HG03095 (cell line): Measurements from ENCODE around the gene LRRC32.
"Not testable (repeated sequence)": the region's sequence is repeated elsewhere in the genome, so short reads cannot be mapped to it uniquely, and the experiment has no call there.

Experiments used
- ATAC-seq: cut with Tn5 transposase; IDR thresholded peaks from one replicate; pipeline ENCODE4 v1.9.1; 2021; ENCODE audit warnings: moderate library complexity; ENCODE audit not compliant: unreplicated experiment

LRRC32 gene

DNA sequence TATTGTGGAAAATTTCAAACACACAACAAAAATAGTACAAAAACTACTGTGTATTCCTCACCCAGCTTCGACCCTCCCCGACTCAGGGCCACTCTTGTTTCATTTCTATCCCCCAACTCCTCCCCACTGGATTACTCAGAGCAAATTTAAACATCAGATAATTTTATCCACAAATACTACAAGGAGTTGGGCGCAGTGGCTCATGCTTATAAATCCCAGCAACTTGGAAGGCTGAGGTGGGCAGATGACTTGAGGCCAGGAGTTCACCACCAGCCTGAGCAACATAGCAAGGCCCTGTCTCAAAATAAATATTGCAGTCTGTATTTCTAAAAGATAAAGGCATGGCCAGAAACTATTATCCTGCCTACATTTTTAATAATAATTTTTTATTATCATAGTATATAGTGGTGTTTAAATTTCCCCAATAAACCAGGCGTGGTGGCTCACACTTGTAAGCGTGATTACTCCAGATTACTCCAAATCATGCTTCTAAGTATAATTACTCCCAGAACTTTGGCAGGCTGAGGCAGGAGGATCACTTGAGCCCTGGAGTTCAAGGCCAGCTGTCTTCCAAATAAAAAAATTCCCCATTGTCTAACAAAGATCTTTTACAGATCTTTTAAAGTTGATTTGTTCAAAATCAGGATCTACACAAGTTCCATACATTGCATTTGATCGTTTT lies 39.8 kb downstream of the LRRC32 start:
- no peak for ATAC-seq

DNA sequence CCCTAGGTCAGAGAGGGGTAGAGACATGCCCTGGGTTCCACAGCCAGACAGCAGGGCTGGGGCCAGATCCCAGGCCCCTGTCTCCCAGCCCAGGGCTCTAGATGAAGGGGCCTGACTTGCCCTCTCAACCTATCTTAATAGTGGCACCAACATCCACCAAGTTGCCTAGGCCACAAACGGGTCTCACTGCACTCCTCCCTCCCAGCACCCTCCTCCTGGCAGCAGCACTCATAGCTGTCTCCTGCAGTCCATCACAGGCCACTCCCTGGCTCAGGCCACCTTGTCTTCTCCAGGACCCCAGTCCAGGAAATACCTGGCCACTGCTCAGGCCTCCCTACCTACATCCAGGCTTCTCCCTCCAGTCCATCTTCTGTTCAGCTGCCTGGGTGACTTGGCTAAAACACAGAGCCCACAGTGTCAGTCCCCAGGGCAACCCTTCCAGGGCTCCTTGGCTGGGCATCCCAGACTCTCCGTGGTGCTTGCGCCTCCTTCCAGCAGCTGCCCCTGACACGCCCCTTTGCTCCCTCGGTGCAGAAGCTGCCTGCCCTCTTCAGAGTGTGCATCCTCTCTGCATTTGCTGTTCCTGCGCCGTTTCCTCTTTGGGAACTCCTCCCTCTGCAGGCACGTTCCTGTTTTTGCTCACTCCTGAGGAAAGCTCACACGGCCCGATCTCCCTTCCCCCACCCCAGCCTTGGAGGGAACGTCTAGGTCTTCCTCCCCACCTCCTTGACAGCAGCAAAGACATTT lies 40.5 kb downstream of the LRRC32 start:
- ATAC-seq, result no peak

DNA sequence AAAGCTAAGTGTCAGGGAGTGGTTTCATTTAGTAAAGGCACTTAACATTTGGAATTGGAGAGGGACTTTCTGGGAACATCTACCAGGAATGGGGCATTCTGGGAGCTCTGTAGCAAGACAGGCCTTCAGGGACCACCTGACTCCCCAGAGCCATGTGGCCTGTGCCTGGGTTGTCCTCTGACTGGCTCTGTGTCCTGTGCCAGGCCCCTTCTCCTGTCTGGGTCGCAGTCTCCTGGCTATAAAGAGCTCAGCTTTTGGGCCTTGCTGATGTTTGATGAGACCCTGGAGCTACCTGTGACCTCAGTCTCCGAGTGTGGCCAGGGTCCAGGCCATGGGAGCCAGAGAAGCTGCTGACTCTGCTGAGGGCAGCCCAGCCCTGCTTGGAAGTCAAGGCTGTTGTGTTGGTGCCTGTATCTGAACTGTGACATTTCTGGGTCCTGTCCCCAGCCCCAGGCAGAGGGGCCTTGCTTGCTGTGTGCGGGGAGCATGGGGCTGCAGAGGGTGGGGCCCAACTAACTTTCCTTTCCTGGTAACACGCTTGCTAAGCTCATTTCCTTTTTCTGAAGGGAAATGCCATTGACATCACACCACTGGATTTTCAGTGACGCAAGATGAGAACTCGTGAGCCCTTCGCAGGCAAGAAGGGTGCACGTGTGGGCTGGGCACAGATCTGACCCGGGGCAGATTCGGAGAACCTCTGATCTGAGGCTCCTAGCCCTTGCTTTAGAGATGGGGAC lies 41.3 kb downstream of the LRRC32 start:
- ATAC-seq, result no peak

DNA sequence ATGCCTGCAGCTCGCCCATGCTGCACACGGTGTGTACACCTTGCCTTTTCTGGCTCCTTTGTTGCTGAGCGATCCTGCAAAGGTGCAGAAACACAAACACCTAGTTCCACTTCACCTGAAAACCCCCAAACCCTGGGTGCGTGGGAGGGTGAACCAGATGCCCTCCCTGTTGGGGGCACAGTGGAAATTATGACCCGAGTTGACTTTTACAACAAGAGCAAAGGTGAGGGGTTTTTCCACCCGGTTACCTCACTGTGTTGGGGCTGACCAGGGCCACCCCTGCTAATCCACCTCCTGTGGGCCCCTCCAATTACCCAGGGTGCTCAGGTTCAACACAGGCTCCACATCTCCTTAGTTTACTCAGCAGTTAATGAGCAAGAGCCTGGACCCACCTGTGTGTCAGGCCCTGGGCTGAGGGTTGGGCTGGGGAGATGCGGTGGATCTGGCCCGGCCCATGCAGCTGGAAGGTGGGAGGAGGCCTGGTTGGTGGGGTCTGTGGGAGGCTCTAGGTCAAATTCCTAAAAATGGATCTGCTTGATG lies 42.1 kb downstream of the LRRC32 start:
- ATAC-seq, result no peak

DNA sequence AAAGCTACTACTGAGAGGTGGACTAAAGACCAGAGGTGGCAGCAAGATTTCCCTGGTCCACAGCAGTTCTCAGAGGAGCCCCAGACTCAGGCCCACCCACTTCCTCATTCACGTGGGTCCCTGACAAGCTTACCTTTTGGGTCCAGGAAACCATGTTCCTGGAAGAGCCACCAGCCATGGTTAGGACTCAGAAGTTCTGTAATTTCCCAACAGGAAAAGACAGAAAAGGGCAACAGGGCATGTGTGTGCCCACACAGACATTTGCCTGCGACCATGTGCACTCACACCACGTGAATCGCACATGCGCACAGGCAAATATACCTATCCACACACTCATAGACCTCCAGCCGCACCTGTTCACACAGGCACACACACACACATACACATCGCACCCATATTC lies 42.9 kb downstream of the LRRC32 start:
- no peak for ATAC-seq

DNA sequence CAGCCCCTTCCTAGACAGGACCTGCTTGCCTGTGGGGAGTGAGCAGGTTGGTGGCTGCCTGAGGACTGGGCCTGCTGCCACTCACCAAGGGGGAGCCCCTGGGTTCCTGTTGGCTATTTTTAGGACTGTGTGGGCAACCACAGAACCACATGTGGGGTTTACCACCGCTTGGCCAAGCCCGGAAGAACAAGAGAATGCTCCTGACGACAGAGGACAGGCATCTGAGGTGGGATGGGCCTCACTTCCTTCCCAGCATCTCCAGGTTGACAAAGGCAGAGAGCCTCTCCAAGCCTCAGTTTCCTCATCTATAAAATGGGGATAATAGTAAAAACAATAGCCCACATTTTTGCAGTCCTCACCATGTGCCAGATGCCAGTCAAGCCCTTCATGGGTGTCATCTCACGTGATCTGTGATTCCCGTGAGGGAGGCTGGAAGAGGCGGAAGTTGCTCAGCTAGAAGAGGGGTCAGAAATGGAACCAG lies 43.6 kb downstream of the LRRC32 start:
- peak; percentile 68 for ATAC-seq

DNA sequence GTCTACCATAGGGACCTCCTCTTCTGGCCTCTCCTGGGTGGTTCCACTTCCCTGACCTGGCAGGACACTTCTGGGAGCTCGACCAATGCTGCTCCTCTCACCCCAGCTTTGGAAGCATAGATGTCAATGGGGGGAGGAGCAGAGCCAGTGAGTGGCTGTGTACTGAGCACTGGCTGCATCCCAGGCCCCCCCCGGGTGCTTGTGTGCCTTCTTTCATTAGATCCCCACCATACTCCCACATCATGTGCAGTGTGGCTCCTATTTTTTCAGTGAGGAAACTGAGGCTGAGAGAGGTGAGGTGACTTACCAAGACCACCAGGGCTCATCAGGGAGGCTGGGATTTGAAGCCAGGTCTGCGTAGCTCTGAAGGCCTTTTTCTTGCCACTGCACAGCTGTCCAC lies 44.3 kb downstream of the LRRC32 start:
- ATAC-seq, result no peak

DNA sequence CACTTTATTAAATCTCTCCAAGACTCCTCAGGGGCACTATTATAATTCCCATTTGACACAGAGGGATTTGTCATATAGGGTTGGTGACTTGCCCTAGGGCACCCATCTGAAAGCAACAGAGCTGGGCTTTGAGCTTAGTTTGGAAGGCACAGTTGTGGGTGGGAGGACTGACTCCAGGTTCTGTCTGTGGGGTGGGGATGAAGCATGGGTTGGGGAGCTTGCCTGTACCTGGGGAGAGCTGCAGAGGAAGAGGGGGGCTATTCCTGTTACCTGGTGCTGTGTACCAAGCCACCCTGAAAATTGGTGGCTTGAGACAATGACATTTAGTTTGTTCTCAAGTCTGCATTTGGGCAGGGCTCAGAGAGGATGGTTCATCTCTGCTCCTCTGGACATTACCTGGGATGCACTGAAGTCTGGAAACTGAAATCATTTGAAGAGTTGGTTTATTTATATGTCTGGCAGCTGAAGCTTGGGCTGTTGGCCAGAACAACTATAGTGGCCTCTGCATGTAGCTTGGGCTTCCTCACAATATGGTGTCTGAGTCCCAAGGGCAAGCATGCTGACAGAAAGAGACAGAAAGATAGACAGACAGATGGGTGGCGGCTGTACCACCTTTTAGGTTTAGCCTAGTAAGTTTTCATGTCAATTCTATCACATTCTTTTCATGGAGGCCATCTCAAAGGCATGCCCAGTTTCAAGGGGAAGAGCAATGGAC lies 44.9 kb downstream of the LRRC32 start:
- ATAC-seq, result no peak

DNA sequence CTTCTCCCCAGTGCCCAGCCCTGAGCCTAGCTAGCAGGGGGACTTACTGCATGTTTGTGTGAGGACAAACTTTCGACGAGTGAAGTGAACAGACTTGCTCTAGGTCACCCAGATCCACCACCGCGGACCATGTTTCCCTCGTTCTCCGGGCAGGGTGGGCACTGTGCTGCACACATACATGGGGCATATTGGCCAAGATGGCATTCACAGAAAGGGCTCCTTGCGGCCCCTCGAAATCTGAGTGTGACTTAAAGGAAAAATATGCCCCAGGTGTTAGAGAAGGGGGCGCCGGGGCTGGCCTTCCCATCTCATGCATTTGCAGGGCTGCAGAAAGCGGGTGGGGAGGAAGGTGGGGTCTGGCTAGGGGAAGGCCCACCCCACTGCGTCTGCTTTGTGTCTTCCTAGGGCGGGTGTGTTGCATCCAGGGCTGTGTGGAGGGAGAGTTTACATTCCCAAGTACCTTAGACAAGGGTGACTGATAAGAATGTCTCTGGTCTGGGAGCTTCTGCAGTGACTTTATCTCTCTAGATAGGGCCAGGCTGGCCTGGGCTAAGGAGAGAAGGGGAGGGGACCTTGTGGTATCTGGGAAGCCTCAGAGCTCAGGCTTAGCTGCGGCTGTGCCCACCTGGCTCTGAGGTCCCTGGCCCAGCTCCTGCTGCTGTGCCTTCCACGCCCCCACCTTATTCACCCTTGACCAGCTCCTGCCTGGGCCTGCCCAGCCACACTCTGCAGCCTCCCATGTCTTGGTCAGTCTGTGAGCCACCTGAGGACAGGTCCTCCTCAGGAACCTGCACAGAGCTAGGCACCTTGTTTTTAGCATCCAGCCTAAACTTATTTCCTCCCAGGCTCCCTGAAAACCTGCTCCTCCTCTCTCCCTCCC lies 45.8 kb downstream of the LRRC32 start:
- no peak for ATAC-seq

DNA sequence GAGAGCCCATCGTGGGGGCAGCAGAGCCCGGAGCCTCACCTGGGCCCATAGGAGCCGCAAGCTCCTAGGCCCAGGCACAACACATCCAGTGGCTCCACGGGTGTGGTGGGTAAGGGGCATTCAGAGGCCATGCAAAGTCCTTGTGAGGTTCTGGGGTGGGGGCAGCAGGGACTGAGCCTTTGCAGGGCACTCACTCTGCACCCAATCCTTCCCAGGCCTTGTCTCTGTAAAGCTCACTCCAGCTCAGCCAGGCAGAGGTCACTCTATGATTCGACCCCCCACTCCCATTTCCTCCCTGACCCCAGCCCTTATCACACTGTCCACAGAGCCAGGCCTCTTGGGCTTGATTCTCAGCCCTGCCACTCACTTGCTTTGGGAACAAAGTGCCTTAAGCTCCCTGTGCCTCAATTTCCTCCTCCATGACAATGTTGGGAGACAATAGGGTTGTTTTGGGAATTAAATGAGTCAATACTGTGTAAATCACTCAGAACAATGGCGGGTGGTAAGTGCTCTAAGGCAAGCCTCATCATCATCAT lies 46.6 kb downstream of the LRRC32 start:
- no peak for ATAC-seq

DNA sequence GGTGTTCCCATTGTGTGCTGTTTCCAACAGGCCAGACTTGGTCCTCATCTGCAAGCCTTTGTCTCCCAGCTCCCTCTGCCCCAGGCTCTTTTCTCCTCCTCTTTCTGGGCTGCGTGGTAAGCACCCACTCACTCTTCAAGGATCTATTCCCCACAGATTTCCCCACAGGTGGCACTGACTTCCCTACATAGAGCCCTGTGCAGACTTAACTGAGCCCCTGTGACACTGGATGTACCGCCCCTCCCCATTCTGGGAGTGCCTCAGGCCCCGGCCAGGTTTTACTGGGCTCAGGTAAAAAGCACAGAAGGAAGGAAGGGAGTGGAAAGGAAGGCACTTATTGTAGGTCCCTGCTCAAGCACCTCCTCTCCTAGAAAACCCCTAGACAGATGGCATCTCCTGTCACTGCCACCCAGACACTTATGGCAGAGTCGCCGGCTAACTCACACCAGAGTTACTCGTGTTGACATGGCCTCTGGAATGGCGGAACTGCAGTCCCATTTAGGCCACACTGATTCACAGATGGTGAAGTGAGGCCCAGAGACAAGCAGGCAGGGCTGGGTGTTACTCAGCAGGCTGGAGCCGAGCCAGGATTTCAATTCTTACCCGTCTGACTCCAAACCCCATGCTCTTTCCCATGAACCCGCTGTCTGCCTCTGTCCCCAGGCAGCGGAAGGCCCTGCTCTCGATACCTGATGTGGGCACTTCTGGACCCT lies 47.2 kb downstream of the LRRC32 start:
- ATAC-seq, result no peak

DNA sequence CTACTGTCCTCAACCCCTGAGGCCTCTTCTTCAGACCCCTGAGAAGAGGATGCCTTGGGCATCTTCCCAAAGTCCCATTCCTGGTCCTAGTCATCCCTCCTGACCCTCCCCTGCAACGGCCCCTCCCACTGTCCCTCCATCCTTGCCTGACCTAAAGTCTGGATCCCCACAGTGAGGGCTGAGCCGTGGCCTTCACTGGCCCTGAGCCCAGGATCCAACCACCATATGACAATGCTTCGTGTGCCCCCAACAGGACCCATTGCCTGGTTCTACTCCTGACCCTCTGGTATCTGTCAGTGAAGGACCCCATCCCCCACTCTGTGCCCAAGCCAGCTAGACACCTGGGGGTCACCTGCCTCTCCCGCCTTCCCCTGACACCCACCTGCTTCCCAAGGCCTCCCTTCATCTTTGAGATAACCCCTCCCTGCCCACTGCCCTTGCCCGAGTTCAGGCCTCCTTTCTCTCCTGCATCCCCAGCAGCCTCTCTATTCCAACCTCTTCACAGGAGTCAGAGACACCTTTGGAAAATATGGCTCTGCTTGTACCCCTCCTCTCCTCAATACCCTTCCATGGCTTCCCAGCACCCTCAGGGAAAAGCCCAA lies 48.0 kb downstream of the LRRC32 start:
- ATAC-seq, result no peak

DNA sequence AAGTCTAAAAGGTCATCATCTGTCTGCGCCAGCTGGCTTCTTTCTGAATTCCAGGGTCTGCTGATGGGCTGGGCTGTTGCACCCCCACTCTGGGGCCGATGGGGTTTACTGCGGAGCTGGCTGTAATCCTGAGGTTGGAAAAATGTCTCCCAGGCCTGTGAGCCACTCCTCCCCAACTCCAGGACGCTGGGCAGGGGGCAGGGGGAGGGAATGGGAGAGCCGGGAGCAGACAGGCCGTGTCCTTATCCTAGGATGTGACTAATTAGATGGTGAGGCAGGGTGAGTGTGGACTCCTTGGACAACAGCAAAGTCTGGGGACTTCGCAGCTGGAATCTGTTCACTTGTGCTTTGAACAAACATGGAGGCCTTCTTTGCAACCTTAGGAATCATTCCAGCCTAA lies 48.7 kb downstream of the LRRC32 start:
- ATAC-seq, result no peak

DNA sequence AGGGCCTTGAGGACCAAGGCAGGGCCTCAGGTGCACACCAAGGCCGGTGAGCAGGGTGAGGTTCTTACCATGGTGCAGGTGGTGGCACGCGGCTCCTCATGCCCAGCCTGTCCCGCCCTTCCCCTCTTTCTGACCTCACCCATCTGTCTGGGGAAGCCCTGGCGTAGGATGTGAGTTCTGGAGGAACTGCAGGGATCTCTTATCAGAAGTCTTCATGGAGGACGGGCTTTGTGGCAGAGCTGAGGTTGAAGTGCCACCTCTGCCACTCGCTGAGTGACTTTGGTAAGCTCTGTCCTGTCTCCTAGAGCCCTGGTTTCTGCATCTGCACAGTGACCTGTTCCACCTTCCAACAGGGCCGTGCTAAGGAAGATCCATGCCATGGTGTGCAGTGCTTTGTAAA lies 49.1 kb downstream of the LRRC32 start:
- no peak for ATAC-seq

DNA sequence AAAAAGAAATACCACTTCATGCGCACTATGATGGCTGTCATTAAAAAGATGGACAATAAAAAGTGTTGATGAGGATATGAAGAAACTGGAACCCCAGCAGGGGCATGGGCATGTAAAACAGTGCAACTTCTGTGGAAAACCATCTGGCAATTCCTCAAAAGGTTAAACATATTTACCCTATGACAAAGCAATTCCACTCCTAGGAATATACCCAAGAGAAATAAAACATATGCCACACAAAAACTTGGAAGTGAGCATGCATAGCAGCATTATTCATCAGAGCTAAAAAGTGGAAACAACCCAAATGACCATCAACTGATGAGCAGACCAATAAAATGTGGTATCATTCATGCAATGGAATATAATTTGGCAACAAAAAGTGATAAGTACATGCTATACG lies 50.1 kb downstream of the LRRC32 start:
- no peak for ATAC-seq

DNA sequence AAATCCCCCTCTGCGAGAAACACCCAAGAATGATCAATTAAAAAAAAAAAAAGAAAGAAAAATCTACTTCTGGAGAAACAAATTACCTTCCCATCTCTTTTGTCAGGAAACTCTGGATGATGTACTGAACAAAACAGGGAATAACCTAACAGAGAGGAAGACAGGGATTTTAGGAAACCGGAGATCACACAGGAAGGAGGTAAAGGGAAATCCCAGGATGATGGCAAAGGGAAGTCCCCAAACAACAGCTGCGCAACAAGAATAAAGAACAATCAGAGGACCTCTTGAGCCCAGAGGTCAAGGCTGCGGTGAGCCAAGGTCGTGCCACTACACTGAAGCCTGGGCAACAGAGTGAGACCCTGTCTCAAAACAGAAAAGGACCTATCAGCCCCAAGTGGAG lies 50.7 kb downstream of the LRRC32 start:
- ATAC-seq, result not testable (repeated sequence)

DNA sequence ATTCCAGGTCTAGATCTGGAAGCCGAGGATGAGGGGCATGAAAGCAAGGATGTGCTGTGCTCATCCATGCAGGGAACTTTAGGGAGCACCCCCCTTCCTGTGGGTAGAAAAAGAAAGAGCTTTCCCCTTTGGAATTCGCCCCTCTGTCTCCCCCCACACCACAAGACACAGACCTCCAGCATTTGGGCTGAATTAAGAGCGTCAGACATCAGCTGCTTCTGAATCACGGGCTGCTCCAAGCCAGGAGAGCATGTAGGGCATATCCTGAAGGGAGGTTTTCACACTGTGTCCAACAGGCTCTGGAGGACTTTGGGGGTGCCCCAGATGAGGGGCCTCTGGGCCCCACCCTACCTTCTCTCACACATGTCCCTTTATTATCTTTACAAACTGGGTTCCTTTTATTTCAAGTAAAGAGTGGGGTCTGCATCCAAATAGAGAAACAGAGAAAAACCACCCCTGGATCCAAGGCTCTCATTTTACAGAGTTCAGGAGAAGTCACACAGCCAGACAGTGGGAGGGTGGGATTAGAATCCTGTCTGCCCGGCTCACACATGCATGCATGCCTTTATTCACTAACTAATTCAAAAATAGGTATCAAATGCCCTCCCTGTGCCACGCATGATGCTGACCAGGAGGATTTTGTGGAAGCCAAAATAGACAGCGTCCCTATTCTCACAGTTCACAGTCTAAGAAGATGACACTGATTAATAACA lies 52.8 kb downstream of the LRRC32 start:
- no peak for ATAC-seq
